ENCODE data around the gene ZDHHC24.
A peak's percentile ranks its signal among the peaks of the same experiment; 100 is the strongest.

Gene ZDHHC24

DNA sequence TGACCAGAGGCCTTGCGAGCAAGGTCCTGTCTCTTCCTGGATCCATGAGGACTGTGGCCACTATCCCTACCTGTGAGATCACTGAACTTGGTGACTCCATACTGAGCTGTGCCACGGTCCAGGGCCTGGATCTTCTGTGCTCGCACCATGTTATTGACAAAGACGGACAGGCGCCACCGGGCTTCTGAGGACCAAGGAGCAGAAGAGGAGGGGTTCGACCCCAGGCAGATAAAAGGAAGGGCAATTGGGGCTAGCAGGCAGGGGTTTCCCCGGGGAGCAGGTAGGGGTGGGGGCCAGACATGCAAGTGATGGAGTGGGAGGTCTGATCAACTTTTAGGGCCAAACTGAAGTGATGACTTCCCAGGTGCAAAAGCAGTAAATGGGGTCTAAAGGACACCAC is 20.4 kb upstream of the ZDHHC24 start:
- DNase-seq (ENCODE audit: low read depth in 2 of 2), result no peak

DNA sequence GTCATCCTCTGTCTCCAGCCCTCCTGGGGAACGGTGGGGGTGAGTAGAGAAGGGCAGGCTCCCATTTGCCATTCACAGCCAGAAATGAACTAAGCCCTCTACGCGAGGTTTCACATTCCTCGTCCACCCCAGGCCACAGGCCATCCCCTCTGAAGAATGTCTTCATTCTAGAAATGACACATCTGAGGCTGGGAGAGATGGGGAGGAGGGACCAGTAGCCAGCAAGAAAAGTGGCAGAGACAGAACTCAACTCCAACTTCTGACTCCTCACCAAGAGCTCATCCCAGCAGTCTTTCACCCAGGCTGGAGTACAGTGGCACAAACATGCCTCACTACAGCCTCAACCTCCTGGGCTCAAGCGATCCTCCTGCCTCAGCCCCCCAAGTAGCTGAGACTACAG is 19.1 kb upstream of the ZDHHC24 start:
- DNase-seq (ENCODE audit: low read depth in 2 of 2), result no peak

GRCh38 chr11:66564538-66564937 is 18.7 kb upstream of the ZDHHC24 start:
- DNase-seq (ENCODE audit: low read depth in 2 of 2), result no peak

DNA sequence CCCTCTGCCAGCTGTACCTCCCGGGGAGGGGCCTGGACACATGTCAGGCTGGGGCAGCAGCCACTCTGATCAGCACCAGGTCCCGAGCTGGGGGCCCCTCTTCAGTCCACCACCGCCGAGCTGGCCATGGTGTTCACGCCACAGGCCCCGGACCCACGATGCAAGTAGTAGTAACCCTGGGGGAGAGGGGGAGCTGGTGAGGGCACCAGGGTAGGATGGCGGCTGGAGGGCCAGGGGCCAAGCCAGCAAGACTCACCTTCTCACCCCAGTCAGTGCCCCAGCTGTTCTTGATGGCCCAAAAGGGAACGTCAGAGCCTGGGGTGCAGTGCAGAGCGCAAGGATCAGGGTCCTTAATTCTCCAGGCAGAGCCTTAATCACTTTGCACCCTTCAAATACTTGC is 18.0 kb upstream of the ZDHHC24 start:
- DNase-seq (ENCODE audit: low read depth in 2 of 2), result no peak

DNA sequence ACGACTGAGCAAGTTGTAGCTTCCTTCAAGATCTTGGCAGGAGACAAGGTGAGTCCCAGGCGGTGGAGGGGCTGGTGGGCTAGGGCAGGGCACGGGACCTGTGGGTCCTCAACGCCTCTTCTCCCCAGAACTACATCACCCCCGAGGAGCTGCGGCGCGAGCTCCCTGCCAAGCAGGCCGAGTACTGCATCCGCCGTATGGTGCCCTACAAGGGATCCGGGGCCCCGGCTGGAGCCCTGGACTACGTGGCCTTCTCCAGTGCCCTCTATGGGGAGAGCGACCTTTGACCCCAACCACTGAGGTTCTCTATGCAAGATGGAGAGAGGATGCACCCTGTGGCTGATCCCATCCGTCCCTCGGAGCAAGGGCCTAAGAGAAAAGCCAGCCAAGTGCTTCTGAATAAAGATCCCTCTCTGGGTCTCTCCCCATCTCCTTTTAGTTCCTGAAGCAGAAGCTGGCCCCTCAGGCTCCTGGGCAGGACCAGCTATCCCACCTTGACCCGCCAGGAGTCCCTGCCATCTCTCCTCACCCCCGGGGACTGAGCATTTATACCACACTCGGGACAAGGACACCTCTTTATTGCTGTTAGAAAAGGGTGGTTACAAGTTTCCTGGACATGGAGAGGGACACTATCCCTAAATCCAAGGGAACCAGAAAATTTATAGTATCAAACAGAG is 17.2 kb upstream of the ZDHHC24 start:
- no peak for DNase-seq (ENCODE audit: low read depth in 2 of 2)

DNA sequence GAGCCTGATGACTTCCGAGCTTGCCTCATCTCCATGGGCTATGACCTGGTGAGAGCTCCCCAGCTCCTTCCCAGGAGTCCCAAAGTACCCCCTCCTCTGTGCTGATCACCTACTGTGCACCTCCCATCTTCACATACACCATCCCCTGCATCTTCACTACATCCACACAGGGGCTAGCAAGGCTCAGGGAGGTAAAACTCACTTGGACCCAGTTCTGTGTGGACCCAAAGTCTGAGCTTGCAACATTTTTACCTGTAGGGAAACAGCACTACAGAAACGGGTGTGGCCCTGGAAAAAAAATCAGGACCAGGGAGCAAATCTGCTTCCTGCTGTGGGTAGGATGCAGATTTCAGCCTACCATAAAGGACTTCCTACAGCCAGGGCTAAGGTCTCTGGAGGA is 16.4 kb upstream of the ZDHHC24 start:
- DNase-seq (ENCODE audit: low read depth in 2 of 2), result no peak

- DNase-seq (ENCODE audit: low read depth in 2 of 2), result no peak
These were observed 16.1 kb upstream of the ZDHHC24 start for GRCh38 chr11:66561975-66562248.

DNA sequence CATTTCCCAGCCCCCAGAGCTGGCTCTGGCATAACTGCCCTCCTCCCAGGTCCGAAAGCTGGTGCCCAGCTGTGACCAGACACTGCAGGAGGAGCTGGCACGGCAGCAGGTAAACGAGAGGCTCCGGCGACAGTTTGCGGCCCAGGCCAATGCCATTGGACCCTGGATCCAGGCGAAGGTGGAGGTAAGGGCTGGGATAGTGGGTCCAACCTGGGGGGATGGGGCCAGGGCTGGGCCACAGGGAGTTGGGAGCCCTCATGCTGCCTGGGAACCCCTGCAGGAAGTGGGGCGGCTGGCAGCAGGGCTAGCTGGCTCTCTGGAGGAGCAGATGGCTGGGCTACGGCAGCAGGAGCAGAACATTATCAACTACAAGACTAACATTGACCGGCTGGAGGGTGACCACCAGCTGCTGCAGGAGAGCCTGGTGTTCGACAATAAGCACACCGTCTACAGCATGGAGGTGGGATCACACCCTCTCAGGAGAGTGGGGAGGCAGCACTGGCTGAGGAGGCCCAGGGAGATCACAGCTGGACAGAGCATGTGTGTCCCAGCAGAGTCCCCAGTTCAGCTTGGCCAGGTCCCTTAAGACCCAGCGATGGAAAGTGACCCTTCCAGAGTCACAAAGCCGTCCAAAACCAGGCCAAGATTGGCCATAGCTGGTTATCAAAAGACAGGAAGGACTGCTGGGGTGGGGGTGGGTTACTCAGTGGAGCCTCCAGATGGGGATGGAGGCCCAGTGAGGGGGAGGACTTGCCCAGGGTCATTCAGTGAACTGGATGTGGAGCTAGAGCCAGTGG is 15.5 kb upstream of the ZDHHC24 start:
- DNase-seq (ENCODE audit: low read depth in 2 of 2), result no peak

DNA sequence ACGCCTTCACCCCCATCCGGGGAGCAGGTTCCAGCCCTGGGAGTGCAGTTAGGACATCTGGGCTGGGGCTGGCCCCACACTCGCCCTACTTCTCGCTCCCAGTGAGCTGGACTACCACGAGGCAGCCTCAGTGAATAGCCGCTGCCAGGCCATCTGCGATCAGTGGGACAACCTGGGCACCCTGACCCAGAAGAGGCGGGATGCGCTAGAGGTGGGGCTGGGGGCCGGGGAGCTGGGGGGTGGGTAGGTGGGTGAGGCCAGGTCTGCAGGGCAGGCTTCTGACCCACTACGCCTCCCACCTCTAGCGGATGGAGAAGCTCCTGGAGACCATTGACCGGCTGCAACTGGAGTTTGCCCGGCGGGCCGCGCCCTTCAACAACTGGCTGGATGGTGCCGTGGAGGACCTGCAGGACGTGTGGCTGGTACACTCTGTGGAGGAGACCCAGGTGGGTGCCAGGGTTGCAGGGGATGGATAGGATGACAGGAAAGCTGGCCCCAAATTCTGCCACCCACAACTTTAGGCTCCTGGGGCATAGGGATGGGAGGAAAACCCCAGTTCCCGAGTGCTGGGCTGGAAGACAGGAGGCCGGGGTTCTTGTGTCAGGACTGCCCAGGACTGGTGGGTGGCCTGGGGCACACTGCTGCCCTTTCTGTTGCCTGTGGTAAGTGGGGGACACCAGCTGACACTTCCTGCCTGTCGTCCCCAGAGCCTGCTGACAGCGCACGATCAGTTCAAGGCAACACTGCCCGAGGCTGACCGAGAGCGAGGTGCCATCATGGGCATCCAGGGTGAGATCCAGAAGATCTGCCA is 14.2 kb upstream of the ZDHHC24 start:
- no peak for DNase-seq (ENCODE audit: low read depth in 2 of 2)

GRCh38 chr11:66559142-66559865 is 13.5 kb upstream of the ZDHHC24 start:
- DNase-seq (ENCODE audit: low read depth in 2 of 2), result peak in 1 of 2 donors; percentile 24

DNA sequence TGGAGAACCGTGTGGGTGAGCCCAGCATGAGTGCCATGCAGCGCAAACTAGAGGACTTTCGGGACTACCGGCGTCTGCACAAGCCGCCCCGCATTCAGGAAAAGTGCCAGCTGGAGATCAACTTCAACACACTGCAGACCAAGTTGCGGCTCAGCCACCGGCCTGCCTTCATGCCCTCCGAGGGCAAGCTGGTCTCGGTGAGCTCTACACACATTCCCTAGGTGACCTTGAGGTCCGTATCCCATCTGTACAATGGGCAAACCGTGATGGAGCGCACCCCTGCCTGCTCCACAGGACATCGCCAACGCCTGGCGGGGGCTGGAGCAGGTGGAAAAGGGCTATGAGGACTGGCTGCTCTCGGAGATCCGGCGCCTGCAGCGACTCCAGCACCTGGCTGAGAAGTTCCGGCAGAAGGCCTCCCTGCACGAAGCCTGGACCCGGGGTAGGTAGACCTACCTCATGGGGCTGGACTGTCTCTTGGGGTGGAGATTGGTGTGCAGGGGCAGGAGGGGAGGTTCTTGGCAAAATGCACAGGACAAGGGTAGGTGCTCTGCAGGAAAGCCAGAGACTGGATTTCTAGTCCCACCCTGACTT is 12.0 kb upstream of the ZDHHC24 start:
- no peak for DNase-seq (ENCODE audit: low read depth in 2 of 2)

- no peak for DNase-seq (ENCODE audit: low read depth in 2 of 2)
These were observed 10.2 kb upstream of the ZDHHC24 start for GRCh38 chr11:66556086-66556485.

GRCh38 chr11:66555416-66555815 is 9.6 kb upstream of the ZDHHC24 start:
- DNase-seq (ENCODE audit: low read depth in 2 of 2), result no peak

- no peak for DNase-seq (ENCODE audit: low read depth in 2 of 2)
These were observed 8.8 kb upstream of the ZDHHC24 start for GRCh38 chr11:66554602-66555001.

DNA sequence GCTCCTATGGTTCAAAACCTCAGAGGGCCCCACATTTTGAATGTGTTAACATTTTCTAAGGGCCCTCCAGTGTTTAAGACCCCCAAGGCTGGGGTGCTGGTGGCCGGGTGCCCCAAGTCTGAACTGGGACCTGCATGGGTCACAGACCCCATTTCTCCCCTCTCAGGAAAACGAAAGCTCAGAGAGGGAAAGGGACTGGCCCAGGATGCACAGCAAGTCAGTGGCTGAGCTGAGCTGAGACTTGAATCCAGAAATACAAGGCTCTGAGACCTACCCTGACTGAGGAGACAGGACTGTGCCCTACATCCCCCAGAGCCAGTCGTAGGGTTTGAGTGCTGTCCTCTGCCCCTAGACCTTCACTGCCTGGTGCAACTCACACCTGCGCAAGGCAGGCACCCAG is 5.0 kb upstream of the ZDHHC24 start:
- DNase-seq (ENCODE audit: low read depth in 2 of 2), result no peak

DNA sequence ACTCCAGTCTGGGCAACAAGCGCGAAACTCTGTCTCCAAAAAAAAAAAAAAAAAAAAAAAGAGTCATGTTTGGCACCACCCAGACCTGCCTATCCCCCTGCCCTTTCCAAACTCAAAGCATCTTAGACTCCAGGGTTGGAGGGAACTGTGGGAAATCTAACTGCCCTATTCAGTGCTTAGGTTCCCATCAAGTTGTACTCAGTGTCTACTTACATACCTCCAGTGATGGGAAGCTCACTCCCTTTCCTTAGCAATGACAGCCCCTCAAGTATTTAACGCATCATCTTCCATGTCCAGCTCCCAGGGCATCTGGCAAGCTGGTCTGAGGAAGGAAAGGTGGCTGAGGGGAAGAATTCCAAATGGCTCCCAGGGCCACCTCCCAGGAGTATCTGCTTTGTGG is 3.8 kb upstream of the ZDHHC24 start:
- no peak for DNase-seq (ENCODE audit: low read depth in 2 of 2)

- DNase-seq (ENCODE audit: low read depth in 2 of 2), result no peak
These were observed 3.2 kb upstream of the ZDHHC24 start for GRCh38 chr11:66548774-66549630.

GRCh38 chr11:66548041-66548440 is 2.2 kb upstream of the ZDHHC24 start:
- no peak for DNase-seq (ENCODE audit: low read depth in 2 of 2)

GRCh38 chr11:66547662-66548009 is 1.8 kb upstream of the ZDHHC24 start:
- no peak for DNase-seq (ENCODE audit: low read depth in 2 of 2)

DNA sequence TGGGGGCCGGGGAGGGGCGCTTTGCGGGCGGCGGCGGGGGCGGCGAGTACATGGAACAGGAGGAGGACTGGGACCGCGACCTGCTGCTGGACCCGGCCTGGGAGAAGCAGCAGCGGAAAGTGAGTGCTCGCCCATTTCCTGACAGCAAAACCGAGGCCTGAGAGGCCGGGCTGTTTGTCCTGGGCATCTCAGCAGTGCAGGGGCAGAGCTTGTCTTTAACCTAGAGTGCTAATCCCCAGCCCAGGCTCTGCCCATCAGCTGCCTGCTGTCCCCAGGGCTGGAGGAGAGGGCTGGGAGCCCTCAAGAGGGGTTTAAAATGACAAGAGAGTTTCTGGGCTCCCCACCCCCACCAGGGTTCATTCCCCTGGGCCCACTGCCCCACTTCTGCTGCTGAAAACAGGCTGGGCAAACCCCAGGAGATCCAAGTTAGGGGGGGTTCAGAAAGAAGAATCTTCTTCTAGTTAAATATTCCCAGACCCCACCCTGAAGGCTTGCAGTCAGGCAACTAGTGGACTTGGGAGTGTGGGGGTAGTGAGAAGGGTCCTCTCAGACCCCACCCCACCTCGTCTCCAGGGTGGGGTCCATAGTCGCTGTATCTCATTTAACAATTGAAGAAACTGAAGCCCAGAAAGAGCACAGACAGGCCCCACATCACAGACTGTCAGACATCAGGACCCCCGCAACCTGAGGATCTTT is 1.3 kb upstream of the ZDHHC24 start:
- no peak for DNase-seq (ENCODE audit: low read depth in 2 of 2)
